Stimulated activated CD4-positive, alpha-beta T cell treated with anti-CD3 and anti-CD28 coated beads, TNF-alpha, amount 100 ng/mL, for 4 hours (primary cell): ENCODE measurements around the gene ADGRD1.
"Not testable (repeated sequence)": the region's sequence is repeated elsewhere in the genome, so short reads cannot be mapped to it uniquely, and the experiment has no call there.

ENCODE experiments used
- DNase-seq, 3 experiments: peaks; one replicate each; pipeline ENCODE4 v3.0.0-alpha.2; 2020; ENCODE audit warnings: low read depth in 3 of 3

The ADGRD1 gene

GRCh38 chr12:131071950-131072349 is 118.2 kb downstream of the ADGRD1 start:
- not testable (repeated sequence) for DNase-seq

GRCh38 chr12:131072451-131073230 is 118.9 kb downstream of the ADGRD1 start:
- no peak for DNase-seq

- no peak for DNase-seq
Observed at GRCh38 chr12:131074221-131075083, 120.7 kb downstream of the ADGRD1 start.

- DNase-seq, result no peak
Observed at GRCh38 chr12:131075194-131075593, 121.5 kb downstream of the ADGRD1 start.

- DNase-seq, result no peak
Observed at GRCh38 chr12:131075611-131076010, 121.9 kb downstream of the ADGRD1 start.

- no peak for DNase-seq
Observed at GRCh38 chr12:131076296-131076695, 122.6 kb downstream of the ADGRD1 start.

- DNase-seq, result no peak
Observed at GRCh38 chr12:131076791-131077747, 123.4 kb downstream of the ADGRD1 start.

- DNase-seq, result no peak
Observed at GRCh38 chr12:131077931-131078391, 124.3 kb downstream of the ADGRD1 start.

GRCh38 chr12:131082290-131083194 is 128.8 kb downstream of the ADGRD1 start:
- no peak for DNase-seq

- DNase-seq, result no peak
Observed at GRCh38 chr12:131084341-131085011, 130.8 kb downstream of the ADGRD1 start.

GRCh38 chr12:131085125-131085815 is 131.6 kb downstream of the ADGRD1 start:
- DNase-seq, result no peak

- DNase-seq, result no peak
Observed at GRCh38 chr12:131085816-131086591, 132.3 kb downstream of the ADGRD1 start.

GRCh38 chr12:131087302-131087818 is 133.7 kb downstream of the ADGRD1 start:
- DNase-seq, result no peak

- no peak for DNase-seq
Observed at GRCh38 chr12:131087991-131088700, 134.4 kb downstream of the ADGRD1 start.

- DNase-seq, result no peak
Observed at GRCh38 chr12:131088701-131089530, 135.2 kb downstream of the ADGRD1 start.

GRCh38 chr12:131089531-131090273 is 136.0 kb downstream of the ADGRD1 start:
- no peak for DNase-seq
